Measurements from ENCODE around the gene DNASE1L3.

DNA sequence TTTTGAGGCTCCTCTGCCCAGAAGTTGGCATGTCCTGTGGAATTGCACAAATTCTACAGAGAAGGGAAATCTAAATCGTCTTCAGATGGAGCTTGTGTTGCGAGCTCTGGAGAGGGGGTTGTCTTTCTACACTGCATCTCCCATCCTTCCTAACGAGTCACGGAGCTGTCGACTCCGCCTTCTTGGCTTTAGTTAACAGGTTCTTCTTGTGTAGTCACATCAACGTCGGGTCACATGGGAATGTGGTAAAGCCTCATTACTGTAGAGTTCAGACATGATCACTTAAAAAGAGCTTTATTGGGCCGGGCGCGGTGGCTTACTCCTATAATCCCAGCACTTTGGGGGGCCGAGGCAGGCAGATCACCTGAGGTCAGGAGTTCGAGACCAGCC lies 60.0 kb downstream of the DNASE1L3 start:
- TF ChIP-seq POLR2AphosphoS5 (IDR thresholded peaks at IDR 0.05), result no peak
- TF ChIP-seq, protein P1, sequence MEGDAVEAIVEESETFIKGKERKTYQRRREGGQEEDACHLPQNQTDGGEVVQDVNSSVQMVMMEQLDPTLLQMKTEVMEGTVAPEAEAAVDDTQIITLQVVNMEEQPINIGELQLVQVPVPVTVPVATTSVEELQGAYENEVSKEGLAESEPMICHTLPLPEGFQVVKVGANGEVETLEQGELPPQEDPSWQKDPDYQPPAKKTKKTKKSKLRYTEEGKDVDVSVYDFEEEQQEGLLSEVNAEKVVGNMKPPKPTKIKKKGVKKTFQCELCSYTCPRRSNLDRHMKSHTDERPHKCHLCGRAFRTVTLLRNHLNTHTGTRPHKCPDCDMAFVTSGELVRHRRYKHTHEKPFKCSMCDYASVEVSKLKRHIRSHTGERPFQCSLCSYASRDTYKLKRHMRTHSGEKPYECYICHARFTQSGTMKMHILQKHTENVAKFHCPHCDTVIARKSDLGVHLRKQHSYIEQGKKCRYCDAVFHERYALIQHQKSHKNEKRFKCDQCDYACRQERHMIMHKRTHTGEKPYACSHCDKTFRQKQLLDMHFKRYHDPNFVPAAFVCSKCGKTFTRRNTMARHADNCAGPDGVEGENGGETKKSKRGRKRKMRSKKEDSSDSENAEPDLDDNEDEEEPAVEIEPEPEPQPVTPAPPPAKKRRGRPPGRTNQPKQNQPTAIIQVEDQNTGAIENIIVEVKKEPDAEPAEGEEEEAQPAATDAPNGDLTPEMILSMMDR (IDR thresholded peaks at IDR 0.05), result no peak
- no peak for TF ChIP-seq POLR2A (IDR thresholded peaks at IDR 0.05)
- no peak for TF ChIP-seq EP300 (IDR thresholded peaks at IDR 0.05)

Data from gastroesophageal sphincter (tissue), 3 donors.